Tibial nerve (tissue), 4 donors: ENCODE data around the gene S100A14. TPM values are rescaled to one million over a fixed set of nuclear protein-coding genes. Genes with fewer than 3 reads are reported as not detected.

Source experiments
- DNase-seq, 2 donors: peaks; one replicate each; pipeline ENCODE4 v3.0.0-alpha.2; 2019; ENCODE audit warnings: low spot score in 2 of 2
- H3K27ac ChIP-seq, 4 donors: fragments of 200-600 bp; sonication (generic) in 3 of 4; one replicate each; pipeline ENCODE4 v1.5.1; 2017 to 2019; ENCODE audit warnings: mild to moderate bottlenecking in 1 of 4
- H3K27me3 ChIP-seq, 2 donors: fragments of 200-600 bp; sonication (generic) in 1 of 2; one replicate each; pipeline versions ENCODE4 v1.5.1 to v1.6.0; 2017 to 2019
- H3K36me3 ChIP-seq, 3 donors: fragments of 200-600 bp; sonication (generic); one replicate each; pipeline ENCODE4 v1.5.1; 2018 to 2019
- H3K4me1 ChIP-seq, 4 donors: fragments of 200-600 bp; sonication (generic) in 3 of 4; one replicate each; pipeline ENCODE4 v1.5.1; 2017 to 2019
- H3K4me3 ChIP-seq, 4 donors: fragments of 200-600 bp; sonication (generic) in 3 of 4; one replicate each; pipeline ENCODE4 v1.5.1; 2017 to 2019; ENCODE audit warnings: mild to moderate bottlenecking in 1 of 4, moderate library complexity in 1 of 4
- H3K9me3 ChIP-seq, 4 donors: fragments of 200-600 bp; sonication (generic) in 3 of 4; one replicate each; pipeline ENCODE4 v1.5.1; 2017 to 2019
- EP300 ChIP-seq, 2 donors: sonication (generic); formaldehyde crosslinking; IDR thresholded peaks; one replicate each; pipeline ENCODE4 v1.6.1; 2017; ENCODE audit warnings: antibody characterized with exemption in 2 of 2, mild to moderate bottlenecking in 1 of 2
- POLR2A ChIP-seq, 2 donors: fragments of 450-650 bp; IDR thresholded peaks; one replicate each; pipeline ENCODE4 v1.6.1; 2017; ENCODE audit warnings: antibody characterized with exemption in 2 of 2, mild to moderate bottlenecking in 2 of 2, moderate library complexity in 2 of 2
- WGBS, 2 donors: methylation state at CpG; one replicate each; pipeline ENCODE4 v1.1.5; 2018; 5-methylcytosine and 5-hydroxymethylcytosine counted together
- total RNA-seq, 4 donors: library from RNA; depleted of rRNA; stranded (reverse); fragments of >200 nt; gene quantifications; one replicate each; pipeline ENCODE4 v1.1.0, GENCODE V29; 2016
- TF ChIP-seq, protein P1 (sequence below), 5 experiments: fragments of 200-600 bp in 3 of 5; fragments of 450-650 bp in 2 of 5; sonication (generic) in 3 of 5; IDR thresholded peaks; one replicate each; pipeline ENCODE4 v1.5.1; 2016 to 2019; ENCODE audit warnings: antibody characterized with exemption in 5 of 5, mild to moderate bottlenecking in 3 of 5, moderate library complexity in 2 of 5

Gene S100A14
- total RNA-seq, 4 donors from 2014 or later = 15.3 TPM; not detected in 3

GRCh38 chr1:153614906-153615305, 1.2 kb downstream of the S100A14 start:
- Histone ChIP-seq H3K9me3 (no peaks in the 10 kb centered on the region), H3K27me3 (no peaks in the 10 kb centered on the region), H3K4me3 (no peak overlapping the region), H3K27ac (peak overlapping the region in 2 of 4 donors; percentile 92 to 99), H3K4me1 (peaks cover 0 to 51% (median 38%) of the 10 kb centered on the region in 4 donors), H3K36me3 (peaks cover 0 to 19% (median 0%) of the 10 kb centered on the region in 3 donors)
- no peak for DNase-seq
- 93 to 95% methylated on average over 7 of the region's 7 CpGs for WGBS, 2 donors
- TF ChIP-seq POLR2A (IDR thresholded peaks at IDR 0.05) (no peak), EP300 (IDR thresholded peaks at IDR 0.05) (no peak)
- TF ChIP-seq, protein P1, sequence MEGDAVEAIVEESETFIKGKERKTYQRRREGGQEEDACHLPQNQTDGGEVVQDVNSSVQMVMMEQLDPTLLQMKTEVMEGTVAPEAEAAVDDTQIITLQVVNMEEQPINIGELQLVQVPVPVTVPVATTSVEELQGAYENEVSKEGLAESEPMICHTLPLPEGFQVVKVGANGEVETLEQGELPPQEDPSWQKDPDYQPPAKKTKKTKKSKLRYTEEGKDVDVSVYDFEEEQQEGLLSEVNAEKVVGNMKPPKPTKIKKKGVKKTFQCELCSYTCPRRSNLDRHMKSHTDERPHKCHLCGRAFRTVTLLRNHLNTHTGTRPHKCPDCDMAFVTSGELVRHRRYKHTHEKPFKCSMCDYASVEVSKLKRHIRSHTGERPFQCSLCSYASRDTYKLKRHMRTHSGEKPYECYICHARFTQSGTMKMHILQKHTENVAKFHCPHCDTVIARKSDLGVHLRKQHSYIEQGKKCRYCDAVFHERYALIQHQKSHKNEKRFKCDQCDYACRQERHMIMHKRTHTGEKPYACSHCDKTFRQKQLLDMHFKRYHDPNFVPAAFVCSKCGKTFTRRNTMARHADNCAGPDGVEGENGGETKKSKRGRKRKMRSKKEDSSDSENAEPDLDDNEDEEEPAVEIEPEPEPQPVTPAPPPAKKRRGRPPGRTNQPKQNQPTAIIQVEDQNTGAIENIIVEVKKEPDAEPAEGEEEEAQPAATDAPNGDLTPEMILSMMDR (IDR thresholded peaks at IDR 0.05) = no peak

DNA sequence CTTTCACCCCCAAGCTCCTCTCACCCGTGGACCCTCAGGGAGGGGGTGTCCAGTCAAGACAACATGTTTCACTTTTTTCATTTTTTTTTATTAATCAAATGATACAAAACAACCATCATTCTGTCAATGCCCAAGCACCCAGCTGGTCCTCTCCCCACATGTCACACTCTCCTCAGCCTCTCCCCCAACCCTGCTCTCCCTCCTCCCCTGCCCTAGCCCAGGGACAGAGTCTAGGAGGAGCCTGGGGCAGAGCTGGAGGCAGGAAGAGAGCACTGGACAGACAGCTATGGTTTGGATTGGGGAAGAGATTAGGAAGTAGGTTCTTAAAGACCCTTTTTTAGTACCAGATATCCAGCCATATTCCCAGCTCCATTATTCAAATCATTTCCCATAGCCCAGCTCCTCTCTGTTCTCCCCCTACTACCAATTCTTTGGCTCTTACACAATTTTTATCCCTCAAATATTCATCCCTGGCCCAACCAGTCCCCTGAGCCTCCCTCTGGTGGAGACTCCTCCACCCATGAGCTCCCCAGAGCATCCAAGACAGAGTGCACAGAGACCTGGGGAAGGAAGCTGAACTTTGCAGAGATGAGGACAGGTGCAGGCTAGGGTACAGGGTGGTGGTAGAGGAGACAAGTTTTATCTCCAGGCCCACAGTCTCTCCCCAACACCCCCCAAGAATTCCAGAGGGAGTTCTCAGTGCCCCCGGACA, 1.8 kb downstream of the S100A14 start:
- Histone ChIP-seq H3K27ac (peak overlapping the region in 3 of 4 donors; percentile 40 to 99 (median 92)), H3K27me3 (no peaks in the 10 kb centered on the region), H3K4me3 (no peak overlapping the region), H3K36me3 (peaks cover 0 to 13% (median 0%) of the 10 kb centered on the region in 3 donors), H3K9me3 (no peaks in the 10 kb centered on the region), H3K4me1 (peaks cover 0 to 56% (median 44%) of the 10 kb centered on the region in 4 donors)
- 74 to 85% methylated on average over 2 of the region's 2 CpGs for WGBS, 2 donors
- TF ChIP-seq EP300 (IDR thresholded peaks at IDR 0.05) (no peak), POLR2A (IDR thresholded peaks at IDR 0.05) (no peak)
- TF ChIP-seq, protein P1 (IDR thresholded peaks at IDR 0.05) = no peak
- no peak for DNase-seq

DNA sequence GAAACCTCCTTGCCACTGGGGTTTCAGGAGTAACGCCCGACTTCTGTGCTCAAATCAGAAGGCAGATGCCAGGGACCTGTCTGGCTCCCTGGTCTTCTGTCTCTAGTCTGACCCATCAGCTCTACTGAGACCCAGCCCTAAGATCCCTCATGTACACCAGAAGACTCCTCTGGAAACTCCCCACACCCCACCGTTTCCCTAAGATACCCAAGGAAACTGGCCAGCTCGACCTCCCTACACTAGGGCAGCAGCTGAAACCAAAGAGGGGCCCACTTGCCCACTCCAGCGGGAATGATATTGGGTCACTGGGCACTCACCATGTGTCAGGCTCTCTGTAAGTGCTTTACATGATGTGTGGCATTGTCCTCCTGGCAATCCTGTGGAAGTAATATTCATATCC, 2.7 kb downstream of the S100A14 start:
- Histone ChIP-seq H3K4me3 (peak overlapping the region in 2 of 4 donors; percentile 54 to 66), H3K27ac (peak overlapping the region; percentile 88 to 99 (median 94)), H3K9me3 (no peaks in the 10 kb centered on the region), H3K36me3 (peaks cover 0 to 4% (median 0%) of the 10 kb centered on the region in 3 donors), H3K27me3 (no peaks in the 10 kb centered on the region), H3K4me1 (peaks cover 0 to 66% (median 48%) of the 10 kb centered on the region in 4 donors)
- DNase-seq = no peak
- TF ChIP-seq, protein P1 (IDR thresholded peaks at IDR 0.05) = no peak
- TF ChIP-seq EP300 (IDR thresholded peaks at IDR 0.05) = no peak
- TF ChIP-seq POLR2A (IDR thresholded peaks at IDR 0.05) = no peak
- 59 to 74% methylated on average over 3 to 5 of the region's 5 CpGs for WGBS, 2 donors

DNA sequence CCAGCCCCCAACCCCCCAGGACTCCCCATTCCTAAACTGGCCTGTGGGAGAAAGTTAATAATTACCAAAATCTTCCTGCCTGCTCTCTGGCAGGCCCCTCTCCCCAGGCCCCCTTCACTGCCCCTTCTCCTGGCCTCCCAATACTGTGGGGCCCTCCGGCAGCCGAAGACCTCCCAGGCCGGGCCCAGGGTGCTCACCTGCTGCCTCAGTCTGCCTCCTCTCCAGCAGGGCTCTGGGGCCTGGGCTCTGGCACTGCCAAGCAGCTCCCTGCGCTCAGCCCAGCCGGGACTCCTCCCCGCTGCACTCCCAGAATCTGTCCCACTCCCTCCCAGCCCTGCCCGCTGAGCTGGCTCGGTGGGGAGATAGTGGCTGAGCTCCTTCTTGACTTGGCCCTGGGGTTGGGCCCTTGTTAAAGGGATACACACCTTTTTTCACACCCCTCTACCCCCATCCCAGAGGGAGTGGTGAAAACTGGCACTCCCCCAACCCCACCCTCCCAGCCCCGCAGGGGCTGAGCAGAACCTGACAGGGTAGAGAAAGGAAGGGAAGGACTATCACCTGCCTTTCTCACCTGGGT, 3.3 kb downstream of the S100A14 start, which contains the start of gene S100A16:
S100A16 (minus strand) TSS at position 383 of the 577 bp plus-strand sequence. CDS start 4,986 bp downstream, outside the sequence.
- Histone ChIP-seq H3K4me1 (peaks cover 0 to 71% (median 54%) of the 10 kb centered on the region in 4 donors), H3K4me3 (peak within 1 kb of the TSS; percentile 45 to 66 (median 58)), H3K27me3 (no peaks in the 10 kb centered on the region), H3K36me3 (no peaks in the 10 kb centered on the region), H3K9me3 (no peaks in the 10 kb centered on the region), H3K27ac (peak within 1 kb of the TSS; percentile 88 to 99 (median 94))
- WGBS, 2 donors = 35% methylated on average over 9 of the region's 9 CpGs
- DNase-seq = peak; percentile 56 to 59
- TF ChIP-seq EP300 (IDR thresholded peaks at IDR 0.05) (peak in 1 of 2 donors; percentile 78), POLR2A (IDR thresholded peaks at IDR 0.05) (peak; percentile 33 to 66)
- TF ChIP-seq, protein P1 (IDR thresholded peaks at IDR 0.05) = no peak
